Measurements from ENCODE around the gene TMPRSS9.

TMPRSS9 gene

DNA sequence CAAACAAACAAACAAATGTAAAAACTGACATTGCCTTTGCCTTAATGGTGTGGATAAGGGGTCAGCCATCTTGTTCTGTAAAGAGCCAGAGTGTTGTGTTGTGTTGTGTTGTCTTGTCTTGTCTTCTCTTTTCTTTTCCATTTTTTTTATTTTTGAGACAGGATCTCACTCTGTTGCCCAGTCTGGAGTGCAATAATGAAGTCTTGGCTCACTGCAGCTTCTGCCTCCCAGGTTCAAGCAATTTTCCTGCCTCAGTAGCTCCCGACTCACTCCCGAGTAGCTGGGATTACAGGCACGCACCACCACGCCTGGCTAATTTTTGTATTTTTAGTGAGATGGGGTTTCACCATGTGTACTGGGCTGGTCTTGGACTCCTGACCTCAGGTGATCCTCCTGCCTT, 39.5 kb downstream of the TMPRSS9 start:
- H3K9me3 ChIP-seq (ENCODE audit: control insufficient read depth in 5 of 5, low read length in 5 of 5), result peaks cover 0 to 4% (median 0%) of the 10 kb centered on the region in 5 donors
- H3K4me3 ChIP-seq (ENCODE audit: low read depth in 1 of 5, low read length in 5 of 5), result no peak overlapping the region
- peaks cover 0 to 8% (median 3%) of the 10 kb centered on the region in 5 donors for H3K27me3 ChIP-seq (ENCODE audit: control insufficient read depth in 5 of 5, insufficient read depth in 4 of 5, low read length in 5 of 5)
- peaks cover 0 to 2% (median 0%) of the 10 kb centered on the region in 5 donors for H3K4me1 ChIP-seq (ENCODE audit: control insufficient read depth in 5 of 5, insufficient read depth in 5 of 5, low read length in 5 of 5)
- no peak overlapping the region for H3K27ac ChIP-seq (ENCODE audit: low read depth, low read length)
- H3K9ac ChIP-seq (ENCODE audit: low read length in 5 of 5), result no peak overlapping the region
- H3K36me3 ChIP-seq (ENCODE audit: control insufficient read depth in 5 of 5, insufficient read depth in 5 of 5, low read length in 5 of 5), result no peaks in the 10 kb centered on the region

DNA sequence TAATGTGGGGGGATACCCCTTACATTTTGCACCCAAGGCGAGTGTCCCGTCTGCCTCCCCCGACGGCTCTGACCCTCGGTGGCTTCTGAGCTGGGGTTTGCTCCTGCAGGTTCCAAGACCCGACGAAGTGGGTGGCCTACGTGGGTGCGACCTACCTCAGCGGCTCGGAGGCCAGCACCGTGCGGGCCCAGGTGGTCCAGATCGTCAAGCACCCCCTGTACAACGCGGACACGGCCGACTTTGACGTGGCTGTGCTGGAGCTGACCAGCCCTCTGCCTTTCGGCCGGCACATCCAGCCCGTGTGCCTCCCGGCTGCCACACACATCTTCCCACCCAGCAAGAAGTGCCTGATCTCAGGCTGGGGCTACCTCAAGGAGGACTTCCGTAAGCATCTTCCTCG, 48.2 kb downstream of the TMPRSS9 start:
- no peaks in the 10 kb centered on the region for H3K36me3 ChIP-seq (ENCODE audit: control insufficient read depth in 5 of 5, insufficient read depth in 5 of 5, low read length in 5 of 5)
- no peak overlapping the region for H3K9ac ChIP-seq (ENCODE audit: low read length in 5 of 5)
- no peaks in the 10 kb centered on the region for H3K4me1 ChIP-seq (ENCODE audit: control insufficient read depth in 5 of 5, insufficient read depth in 5 of 5, low read length in 5 of 5)
- H3K27ac ChIP-seq (ENCODE audit: low read depth, low read length), result no peak overlapping the region
- no peak overlapping the region for H3K4me3 ChIP-seq (ENCODE audit: low read depth in 1 of 5, low read length in 5 of 5)
- peaks cover 0 to 15% (median 9%) of the 10 kb centered on the region in 5 donors for H3K9me3 ChIP-seq (ENCODE audit: control insufficient read depth in 5 of 5, low read length in 5 of 5)
- peaks cover 0 to 18% (median 7%) of the 10 kb centered on the region in 5 donors for H3K27me3 ChIP-seq (ENCODE audit: control insufficient read depth in 5 of 5, insufficient read depth in 4 of 5, low read length in 5 of 5)

DNA sequence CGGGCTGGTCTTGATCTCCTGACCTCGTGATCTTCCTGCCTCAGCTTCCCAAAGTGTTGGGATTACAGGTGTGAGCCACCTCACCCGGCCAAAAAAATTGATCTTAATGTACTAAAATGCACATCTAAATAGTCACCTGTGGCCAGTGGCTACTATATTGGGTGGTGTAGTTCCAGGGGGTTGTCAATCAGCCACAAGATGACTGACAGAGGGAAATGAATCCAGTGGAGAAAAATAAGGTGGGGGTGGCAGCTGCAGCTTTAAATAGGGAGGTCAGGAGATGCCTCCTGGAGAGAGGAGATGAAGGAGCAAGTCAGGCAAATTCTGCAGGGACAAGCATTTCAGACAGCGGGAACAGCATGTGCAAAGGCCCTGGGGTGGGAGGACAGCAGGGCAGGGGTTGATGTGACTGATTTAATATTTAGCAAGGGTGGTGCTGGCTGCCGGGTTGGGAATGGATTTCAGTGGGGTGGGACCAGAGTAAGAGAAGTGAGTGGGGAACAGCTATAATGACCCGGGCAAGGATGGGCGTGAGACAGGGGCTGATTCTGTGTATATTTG, 49.4 kb downstream of the TMPRSS9 start:
- Histone ChIP-seq H3K9me3 (ENCODE audit: control insufficient read depth in 5 of 5, low read length in 5 of 5) (peaks cover 0 to 13% (median 9%) of the 10 kb centered on the region in 5 donors), H3K4me3 (ENCODE audit: low read depth in 1 of 5, low read length in 5 of 5) (no peak overlapping the region), H3K27ac (ENCODE audit: low read depth, low read length) (no peak overlapping the region), H3K9ac (ENCODE audit: low read length in 5 of 5) (no peak overlapping the region), H3K4me1 (ENCODE audit: control insufficient read depth in 5 of 5, insufficient read depth in 5 of 5, low read length in 5 of 5) (no peaks in the 10 kb centered on the region), H3K36me3 (ENCODE audit: control insufficient read depth in 5 of 5, insufficient read depth in 5 of 5, low read length in 5 of 5) (no peaks in the 10 kb centered on the region), H3K27me3 (ENCODE audit: control insufficient read depth in 5 of 5, insufficient read depth in 4 of 5, low read length in 5 of 5) (peaks cover 0 to 18% (median 7%) of the 10 kb centered on the region in 5 donors)

DNA sequence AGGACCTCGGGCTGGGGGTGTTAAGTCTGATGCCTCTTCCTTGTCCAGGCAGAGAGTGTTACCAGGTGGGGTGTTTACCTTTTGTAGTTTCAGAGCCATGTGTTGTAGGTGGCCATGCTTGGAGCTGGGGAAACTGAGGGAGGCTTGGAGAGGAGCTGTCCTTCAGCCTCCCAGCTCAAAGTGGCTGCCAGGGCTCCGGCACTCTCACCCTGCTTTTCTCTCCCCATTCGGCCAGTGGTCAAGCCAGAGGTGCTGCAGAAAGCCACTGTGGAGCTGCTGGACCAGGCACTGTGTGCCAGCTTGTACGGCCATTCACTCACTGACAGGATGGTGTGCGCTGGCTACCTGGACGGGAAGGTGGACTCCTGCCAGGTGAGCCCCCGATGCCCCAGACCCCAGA, 50.0 kb downstream of the TMPRSS9 start:
- H3K27ac ChIP-seq (ENCODE audit: low read depth, low read length), result no peak overlapping the region
- no peaks in the 10 kb centered on the region for H3K36me3 ChIP-seq (ENCODE audit: control insufficient read depth in 5 of 5, insufficient read depth in 5 of 5, low read length in 5 of 5)
- peaks cover 0 to 13% (median 9%) of the 10 kb centered on the region in 5 donors for H3K9me3 ChIP-seq (ENCODE audit: control insufficient read depth in 5 of 5, low read length in 5 of 5)
- H3K4me1 ChIP-seq (ENCODE audit: control insufficient read depth in 5 of 5, insufficient read depth in 5 of 5, low read length in 5 of 5), result no peaks in the 10 kb centered on the region
- H3K9ac ChIP-seq (ENCODE audit: low read length in 5 of 5), result no peak overlapping the region
- no peak overlapping the region for H3K4me3 ChIP-seq (ENCODE audit: low read depth in 1 of 5, low read length in 5 of 5)
- peaks cover 0 to 18% (median 7%) of the 10 kb centered on the region in 5 donors for H3K27me3 ChIP-seq (ENCODE audit: control insufficient read depth in 5 of 5, insufficient read depth in 4 of 5, low read length in 5 of 5)

DNA sequence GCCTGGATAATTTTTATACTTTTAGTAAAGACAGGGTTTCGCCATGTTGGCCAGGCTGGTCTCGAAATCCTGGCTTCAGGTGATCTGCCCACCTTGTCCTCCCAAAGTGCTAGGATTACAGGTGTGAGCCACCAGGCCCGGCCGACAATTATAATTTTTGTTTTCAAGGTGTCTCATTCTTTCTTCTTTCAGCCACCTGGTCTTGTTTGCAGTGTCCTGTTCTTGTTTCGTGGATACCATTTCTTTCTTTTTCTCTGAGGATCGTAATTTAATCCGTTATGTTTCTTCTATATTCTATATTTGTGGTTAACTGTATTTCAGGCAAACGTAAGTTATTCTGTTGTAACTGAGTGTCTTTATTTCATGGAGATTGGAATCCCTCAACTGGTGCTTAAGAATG, 51.6 kb downstream of the TMPRSS9 start:
- H3K4me3 ChIP-seq (ENCODE audit: low read depth in 1 of 5, low read length in 5 of 5), result no peak overlapping the region
- peaks cover 0 to 18% (median 7%) of the 10 kb centered on the region in 5 donors for H3K27me3 ChIP-seq (ENCODE audit: control insufficient read depth in 5 of 5, insufficient read depth in 4 of 5, low read length in 5 of 5)
- H3K36me3 ChIP-seq (ENCODE audit: control insufficient read depth in 5 of 5, insufficient read depth in 5 of 5, low read length in 5 of 5), result peaks cover 0 to 4% (median 2%) of the 10 kb centered on the region in 5 donors
- no peaks in the 10 kb centered on the region for H3K4me1 ChIP-seq (ENCODE audit: control insufficient read depth in 5 of 5, insufficient read depth in 5 of 5, low read length in 5 of 5)
- peaks cover 0 to 14% (median 11%) of the 10 kb centered on the region in 5 donors for H3K9me3 ChIP-seq (ENCODE audit: control insufficient read depth in 5 of 5, low read length in 5 of 5)
- no peak overlapping the region for H3K9ac ChIP-seq (ENCODE audit: low read length in 5 of 5)
- H3K27ac ChIP-seq (ENCODE audit: low read depth, low read length), result no peak overlapping the region

DNA sequence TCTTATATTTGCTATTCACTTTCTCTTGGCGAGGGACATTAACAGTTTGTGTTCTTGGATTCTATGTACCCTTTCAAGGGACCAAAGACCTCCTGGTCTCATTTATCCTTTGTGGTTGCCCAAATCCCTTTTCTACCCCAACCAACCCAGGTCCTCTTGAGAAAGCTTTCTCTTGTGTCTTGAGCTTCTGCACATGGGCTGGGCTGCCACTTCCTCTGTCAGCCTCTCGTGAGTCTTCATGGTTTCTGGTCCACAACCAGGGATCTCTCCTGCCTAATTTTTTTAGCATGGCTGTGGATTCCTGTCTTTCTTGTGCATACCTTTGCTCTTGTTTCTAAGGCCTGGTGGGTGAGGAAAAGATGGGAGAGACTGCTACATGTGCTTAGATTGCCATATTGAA, 52.4 kb downstream of the TMPRSS9 start:
- Histone ChIP-seq H3K4me3 (ENCODE audit: low read depth in 1 of 5, low read length in 5 of 5) (no peak overlapping the region), H3K27me3 (ENCODE audit: control insufficient read depth in 5 of 5, insufficient read depth in 4 of 5, low read length in 5 of 5) (peaks cover 0 to 18% (median 7%) of the 10 kb centered on the region in 5 donors), H3K36me3 (ENCODE audit: control insufficient read depth in 5 of 5, insufficient read depth in 5 of 5, low read length in 5 of 5) (peaks cover 0 to 7% (median 5%) of the 10 kb centered on the region in 5 donors), H3K9me3 (ENCODE audit: control insufficient read depth in 5 of 5, low read length in 5 of 5) (peaks cover 0 to 17% (median 12%) of the 10 kb centered on the region in 5 donors), H3K4me1 (ENCODE audit: control insufficient read depth in 5 of 5, insufficient read depth in 5 of 5, low read length in 5 of 5) (no peaks in the 10 kb centered on the region), H3K27ac (ENCODE audit: low read depth, low read length) (no peak overlapping the region), H3K9ac (ENCODE audit: low read length in 5 of 5) (no peak overlapping the region)

DNA sequence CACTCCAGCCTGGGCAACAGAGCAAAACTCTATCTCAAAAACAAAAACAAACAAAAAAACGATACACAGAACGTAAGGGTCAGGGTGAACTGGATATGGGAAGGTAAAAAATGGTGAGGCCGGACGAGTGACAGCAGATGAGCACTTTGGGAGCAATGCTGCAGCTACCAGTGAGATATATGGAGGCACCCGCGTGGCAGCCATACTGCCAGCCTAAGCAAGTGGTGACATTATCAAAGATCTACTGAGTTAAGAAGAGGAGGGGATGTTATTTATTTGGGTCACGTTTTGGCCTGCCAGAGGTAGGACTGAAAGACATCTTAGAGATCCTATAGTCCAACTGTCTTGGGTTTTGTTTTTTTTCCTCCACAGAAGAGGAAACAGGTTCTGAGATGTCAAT, 53.1 kb downstream of the TMPRSS9 start:
- Histone ChIP-seq H3K9ac (ENCODE audit: low read length in 5 of 5) (no peak overlapping the region), H3K9me3 (ENCODE audit: control insufficient read depth in 5 of 5, low read length in 5 of 5) (peaks cover 0 to 17% (median 12%) of the 10 kb centered on the region in 5 donors), H3K27ac (ENCODE audit: low read depth, low read length) (no peak overlapping the region), H3K4me1 (ENCODE audit: control insufficient read depth in 5 of 5, insufficient read depth in 5 of 5, low read length in 5 of 5) (no peaks in the 10 kb centered on the region), H3K27me3 (ENCODE audit: control insufficient read depth in 5 of 5, insufficient read depth in 4 of 5, low read length in 5 of 5) (peaks cover 0 to 18% (median 7%) of the 10 kb centered on the region in 5 donors), H3K4me3 (ENCODE audit: low read depth in 1 of 5, low read length in 5 of 5) (no peak overlapping the region), H3K36me3 (ENCODE audit: control insufficient read depth in 5 of 5, insufficient read depth in 5 of 5, low read length in 5 of 5) (peaks cover 0 to 13% (median 9%) of the 10 kb centered on the region in 5 donors)

DNA sequence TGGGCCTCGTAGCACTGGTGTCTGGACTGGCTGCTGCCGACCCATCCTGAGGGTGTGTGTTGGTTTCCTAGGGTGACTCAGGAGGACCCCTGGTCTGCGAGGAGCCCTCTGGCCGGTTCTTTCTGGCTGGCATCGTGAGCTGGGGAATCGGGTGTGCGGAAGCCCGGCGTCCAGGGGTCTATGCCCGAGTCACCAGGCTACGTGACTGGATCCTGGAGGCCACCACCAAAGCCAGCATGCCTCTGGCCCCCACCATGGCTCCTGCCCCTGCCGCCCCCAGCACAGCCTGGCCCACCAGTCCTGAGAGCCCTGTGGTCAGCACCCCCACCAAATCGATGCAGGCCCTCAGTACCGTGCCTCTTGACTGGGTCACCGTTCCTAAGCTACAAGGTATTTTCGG, 53.6 kb downstream of the TMPRSS9 start:
- Histone ChIP-seq H3K4me3 (ENCODE audit: low read depth in 1 of 5, low read length in 5 of 5) (no peak overlapping the region), H3K27ac (ENCODE audit: low read depth, low read length) (no peak overlapping the region), H3K4me1 (ENCODE audit: control insufficient read depth in 5 of 5, insufficient read depth in 5 of 5, low read length in 5 of 5) (no peaks in the 10 kb centered on the region), H3K27me3 (ENCODE audit: control insufficient read depth in 5 of 5, insufficient read depth in 4 of 5, low read length in 5 of 5) (peaks cover 0 to 14% (median 7%) of the 10 kb centered on the region in 5 donors), H3K9me3 (ENCODE audit: control insufficient read depth in 5 of 5, low read length in 5 of 5) (peaks cover 0 to 17% (median 12%) of the 10 kb centered on the region in 5 donors), H3K36me3 (ENCODE audit: control insufficient read depth in 5 of 5, insufficient read depth in 5 of 5, low read length in 5 of 5) (peaks cover 0 to 13% (median 9%) of the 10 kb centered on the region in 5 donors), H3K9ac (ENCODE audit: low read length in 5 of 5) (no peak overlapping the region)

DNA sequence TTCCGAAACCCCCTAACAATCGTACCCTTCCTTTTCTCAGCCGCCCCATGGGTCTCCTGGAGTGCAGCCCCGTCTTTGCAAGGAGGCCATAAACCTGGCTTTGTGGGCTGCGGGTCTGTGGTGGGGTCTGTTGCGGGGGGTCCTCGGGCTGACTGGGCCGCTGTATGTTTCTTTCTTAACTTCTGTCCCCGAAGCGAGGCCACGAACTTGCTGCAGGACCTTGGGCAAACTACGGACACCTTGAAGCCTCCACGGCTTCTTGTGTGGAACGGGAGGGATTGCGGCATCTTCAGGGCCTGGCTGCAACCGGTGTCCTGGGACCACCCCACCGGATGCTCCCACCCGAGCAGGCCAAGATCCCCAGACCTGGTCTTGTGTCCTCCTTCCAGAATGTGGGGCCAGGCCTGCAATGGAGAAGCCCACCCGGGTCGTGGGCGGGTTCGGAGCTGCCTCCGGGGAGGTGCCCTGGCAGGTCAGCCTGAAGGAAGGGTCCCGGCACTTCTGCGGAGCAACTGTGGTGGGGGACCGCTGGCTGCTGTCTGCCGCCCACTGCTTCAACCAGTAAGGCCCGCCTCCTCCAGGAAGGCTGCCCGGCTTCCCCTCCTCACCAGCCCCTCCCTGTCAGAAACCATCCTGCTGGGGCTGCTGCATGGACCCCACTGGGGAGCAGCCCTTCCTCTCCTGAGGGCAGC, 55.4 kb downstream of the TMPRSS9 start:
- H3K36me3 ChIP-seq (ENCODE audit: control insufficient read depth in 5 of 5, insufficient read depth in 5 of 5, low read length in 5 of 5), result peaks cover 0 to 13% (median 9%) of the 10 kb centered on the region in 5 donors
- no peak overlapping the region for H3K9ac ChIP-seq (ENCODE audit: low read length in 5 of 5)
- H3K27ac ChIP-seq (ENCODE audit: low read depth, low read length), result no peak overlapping the region
- H3K4me1 ChIP-seq (ENCODE audit: control insufficient read depth in 5 of 5, insufficient read depth in 5 of 5, low read length in 5 of 5), result no peaks in the 10 kb centered on the region
- peaks cover 0 to 10% (median 3%) of the 10 kb centered on the region in 5 donors for H3K9me3 ChIP-seq (ENCODE audit: control insufficient read depth in 5 of 5, low read length in 5 of 5)
- peaks cover 0 to 4% (median 0%) of the 10 kb centered on the region in 5 donors for H3K27me3 ChIP-seq (ENCODE audit: control insufficient read depth in 5 of 5, insufficient read depth in 4 of 5, low read length in 5 of 5)
- no peak overlapping the region for H3K4me3 ChIP-seq (ENCODE audit: low read depth in 1 of 5, low read length in 5 of 5)

DNA sequence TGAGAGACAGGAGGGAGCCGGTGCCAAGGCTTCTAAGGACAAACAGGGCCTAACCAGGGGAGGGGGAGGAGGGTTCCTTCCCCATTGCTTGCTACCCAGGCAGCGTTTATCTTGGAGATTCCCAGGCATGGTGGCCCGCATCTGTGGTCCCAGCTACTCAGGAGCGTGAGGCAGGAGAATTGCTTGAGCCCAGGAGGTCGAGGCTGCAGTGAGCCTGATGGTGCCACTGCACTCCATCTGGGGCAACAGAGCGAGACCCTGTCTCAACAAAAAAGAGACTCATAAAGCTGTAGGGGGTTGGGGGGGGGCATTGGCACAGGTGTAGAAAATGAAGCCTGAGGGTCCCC, 55.9 kb downstream of the TMPRSS9 start:
- Histone ChIP-seq H3K27ac (ENCODE audit: low read depth, low read length) (no peak overlapping the region), H3K36me3 (ENCODE audit: control insufficient read depth in 5 of 5, insufficient read depth in 5 of 5, low read length in 5 of 5) (peaks cover 0 to 13% (median 9%) of the 10 kb centered on the region in 5 donors), H3K27me3 (ENCODE audit: control insufficient read depth in 5 of 5, insufficient read depth in 4 of 5, low read length in 5 of 5) (no peaks in the 10 kb centered on the region), H3K4me3 (ENCODE audit: low read depth in 1 of 5, low read length in 5 of 5) (no peak overlapping the region), H3K9ac (ENCODE audit: low read length in 5 of 5) (no peak overlapping the region), H3K9me3 (ENCODE audit: control insufficient read depth in 5 of 5, low read length in 5 of 5) (peaks cover 0 to 10% (median 3%) of the 10 kb centered on the region in 5 donors), H3K4me1 (ENCODE audit: control insufficient read depth in 5 of 5, insufficient read depth in 5 of 5, low read length in 5 of 5) (no peaks in the 10 kb centered on the region)
